Fibroblast of pulmonary artery (primary cell): Measurements from ENCODE around the gene ANK3.

ENCODE experiments used
- DNase-seq: peaks from one replicate; pipeline ENCODE4 v3.0.0-alpha.2; 2010; ENCODE audit warnings: low read depth
- H3K4me3 ChIP-seq: replicated peaks from 2 replicates; pipeline ENCODE4 v1.5.1; 2011; ENCODE audit warnings: low read depth, mild to moderate bottlenecking, control low read depth, low read length, moderate library complexity
- CTCF ChIP-seq: IDR thresholded peaks from 2 replicates; pipeline ENCODE4 v1.5.1; 2011; ENCODE audit warnings: mild to moderate bottlenecking, control low read depth, low read length, inconsistent platforms; ENCODE audit errors: missing control alignments

The ANK3 gene

DNA sequence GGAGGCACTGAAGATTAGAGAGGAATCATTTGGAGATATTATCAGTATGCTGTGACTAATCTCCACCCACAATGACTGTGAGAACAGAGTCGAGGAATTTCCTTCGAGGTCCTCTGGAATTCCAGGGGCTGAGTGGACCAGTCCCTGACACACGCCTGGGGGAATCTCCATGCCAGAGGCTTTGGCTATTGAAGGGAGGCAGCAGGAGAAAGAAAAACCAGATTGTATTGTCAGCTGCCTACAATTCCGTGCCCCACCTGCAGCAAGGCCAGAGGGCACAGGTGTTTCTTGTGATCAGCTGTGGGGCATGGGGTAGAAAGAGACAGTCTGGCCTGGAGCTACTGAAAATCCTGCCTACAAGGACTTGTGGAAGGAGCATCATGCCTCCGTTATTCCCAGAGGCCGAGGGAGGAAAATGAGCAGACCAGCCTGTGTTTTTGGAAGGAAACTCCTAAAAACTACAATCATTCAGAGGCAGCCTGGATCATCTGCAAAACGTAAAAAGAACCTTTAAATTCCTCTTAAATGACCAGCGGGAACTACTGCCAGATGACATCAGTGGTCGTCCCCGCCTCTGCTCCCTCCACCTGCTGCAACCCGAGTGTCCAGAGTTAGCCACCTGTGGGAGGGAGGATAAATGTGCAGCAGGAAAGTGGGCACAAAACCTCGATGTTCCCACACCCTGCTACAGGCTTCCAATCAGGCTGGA, 25.4 kb upstream of the ANK3 start:
- no peak overlapping the region for H3K4me3 ChIP-seq
- TF ChIP-seq CTCF = no peak
- peak; percentile 81 for DNase-seq

GRCh38 chr10:60414111-60414510, 24.4 kb upstream of the ANK3 start:
- H3K4me3 ChIP-seq = no peak overlapping the region
- peak; percentile 7 for TF ChIP-seq CTCF
- DNase-seq = peak; percentile 48

- TF ChIP-seq CTCF = no peak
- no peak for DNase-seq
- no peak overlapping the region for H3K4me3 ChIP-seq
Observed at GRCh38 chr10:60413306-60414012, 23.8 kb upstream of the ANK3 start.

DNA sequence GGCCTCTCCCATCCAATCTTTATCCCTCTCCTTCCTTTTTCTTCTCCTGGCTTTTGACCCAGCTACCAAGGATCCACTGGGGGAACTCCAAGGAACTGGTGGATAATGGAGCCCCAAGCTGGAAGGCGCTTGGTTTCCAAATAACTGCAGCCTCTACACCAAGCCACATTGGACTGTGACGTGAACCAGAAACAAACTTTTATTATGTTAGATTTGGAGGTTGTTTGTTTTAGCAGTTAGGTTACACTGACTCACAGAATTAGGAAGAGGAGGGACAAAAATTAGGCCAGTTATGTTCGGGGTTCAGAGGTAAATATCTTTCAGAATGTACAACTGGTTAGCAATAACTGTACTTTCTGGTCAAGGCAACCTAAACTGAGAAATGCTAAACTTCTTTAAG, 21.3 kb upstream of the ANK3 start:
- TF ChIP-seq CTCF = no peak
- no peak overlapping the region for H3K4me3 ChIP-seq
- DNase-seq = no peak

GRCh38 chr10:60409202-60409601, 19.5 kb upstream of the ANK3 start:
- TF ChIP-seq CTCF = no peak
- DNase-seq = no peak

DNA sequence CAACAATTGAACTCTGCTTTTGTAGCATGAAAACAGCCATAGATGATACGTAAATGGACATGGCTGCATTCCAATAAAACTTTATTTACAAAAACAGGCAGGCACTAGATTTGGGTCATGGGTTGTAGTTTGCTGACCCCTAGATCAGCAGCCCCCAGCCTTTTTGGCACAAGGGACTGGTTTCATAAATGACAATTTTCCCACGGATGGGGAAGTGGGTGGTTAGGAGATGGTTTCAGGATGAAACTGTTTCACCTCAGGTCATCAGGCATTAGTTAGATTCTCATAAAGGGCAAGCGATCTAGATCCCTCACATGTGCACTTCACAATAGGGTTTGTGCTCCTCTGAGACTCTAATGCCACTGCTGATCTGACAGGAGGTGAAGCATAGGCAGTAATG, 16.5 kb upstream of the ANK3 start:
- no peak for TF ChIP-seq CTCF
- DNase-seq = no peak
- no peak overlapping the region for H3K4me3 ChIP-seq

More at GRCh38 chr10:60409202-60409601, 19.5 kb upstream of the ANK3 start:
- H3K4me3 ChIP-seq = no peak overlapping the region
